CD14-positive monocyte (primary cell): ENCODE data around the gene IL12A. TPM values are rescaled to one million over a fixed set of nuclear protein-coding genes. Genes with fewer than 3 reads are reported as not detected.
A peak's percentile ranks its signal among the peaks of the same experiment; 100 is the strongest.

Source experiments
- DNase-seq, 3 donors: peaks; one replicate each; pipeline ENCODE4 v3.0.0-alpha.2; 2011 to 2022
- H2AFZ ChIP-seq: 2 replicates; pipeline ENCODE4 v1.6.0; 2012; ENCODE audit warnings: mild to moderate bottlenecking, low read depth, low read length, inconsistent platforms; ENCODE audit not compliant: insufficient read depth, poor library complexity, severe bottlenecking
- H3K27ac ChIP-seq, 2 donors: 1 replicate in 1 of 2; 2 replicates in 1 of 2; pipeline ENCODE4 v1.5.1; 2012 to 2013; ENCODE audit warnings: low read length in 2 of 2, control low read depth in 1 of 2, inconsistent platforms in 1 of 2, low read depth in 1 of 2, mild to moderate bottlenecking in 1 of 2
- H3K27me3 ChIP-seq, 2 donors: one replicate each; pipeline versions ENCODE4 v1.6.0 to v1.6.1; 2011 to 2013; ENCODE audit warnings: low read length in 2 of 2; ENCODE audit not compliant: control insufficient read depth in 2 of 2, insufficient read depth in 2 of 2
- H3K36me3 ChIP-seq, 2 donors: replicated peaks in 1 of 2; 1 replicate in 1 of 2; 2 replicates in 1 of 2; pipeline versions ENCODE4 v1.5.1 to v1.6.1; 2012 to 2013; ENCODE audit warnings: low read length in 2 of 2, control low read depth in 1 of 2, inconsistent platforms in 1 of 2, mild to moderate bottlenecking in 1 of 2; ENCODE audit not compliant: insufficient read depth in 2 of 2, control insufficient read depth in 1 of 2
- H3K4me1 ChIP-seq, 2 donors: 1 replicate in 1 of 2; 2 replicates in 1 of 2; pipeline versions ENCODE4 v1.5.1 to v1.6.1; 2012 to 2013; ENCODE audit warnings: low read length in 2 of 2, control low read depth in 1 of 2, inconsistent platforms in 1 of 2, mild to moderate bottlenecking in 1 of 2, moderate library complexity in 1 of 2; ENCODE audit not compliant: insufficient read depth in 2 of 2, control insufficient read depth in 1 of 2
- H3K4me2 ChIP-seq: replicated peaks from 2 replicates; pipeline ENCODE3; 2012; ENCODE audit warnings: low read length, moderate library complexity, mild to moderate bottlenecking; ENCODE audit not compliant: poor library complexity, severe bottlenecking; ENCODE audit errors: extremely low read depth
- H3K4me3 ChIP-seq, 3 experiments: fragments of 200-600 bp in 1 of 3; sonication (generic) in 1 of 3; replicated peaks in 1 of 3; 1 replicate in 2 of 3; 2 replicates in 1 of 3; pipeline ENCODE4 v1.5.1; 2011 to 2013; ENCODE audit warnings: low read length in 3 of 3, mild to moderate bottlenecking in 3 of 3, control low read depth in 2 of 3, low read depth in 2 of 3, inconsistent platforms in 1 of 3, moderate library complexity in 1 of 3
- H3K79me2 ChIP-seq: 2 replicates; pipeline ENCODE4 v1.6.0; 2012; ENCODE audit warnings: mild to moderate bottlenecking, control low read depth, inconsistent platforms, low read length, moderate library complexity; ENCODE audit not compliant: insufficient read depth
- H3K9ac ChIP-seq: 2 replicates; pipeline ENCODE4 v1.6.0; 2017; ENCODE audit warnings: low read length, mild to moderate bottlenecking; ENCODE audit not compliant: insufficient read depth, poor library complexity, severe bottlenecking
- H3K9me3 ChIP-seq, 2 donors: replicated peaks in 1 of 2; 1 replicate in 1 of 2; 2 replicates in 1 of 2; pipeline versions ENCODE4 v1.5.1 to v1.6.1; 2012 to 2013; ENCODE audit warnings: low read length in 2 of 2, control low read depth in 1 of 2; ENCODE audit not compliant: control insufficient read depth in 1 of 2, insufficient read depth in 1 of 2
- H4K20me1 ChIP-seq: 2 replicates; pipeline ENCODE4 v1.6.0; 2012; ENCODE audit warnings: mild to moderate bottlenecking, low read length, control low read depth, moderate library complexity; ENCODE audit not compliant: insufficient read depth
- H3K27ac Mint-ChIP-seq, 7 donors: one replicate each; pipeline ENCODE4 v1.8.0; 2020; ENCODE audit warnings: mild to moderate bottlenecking in 7 of 7, mixed read lengths in 7 of 7, moderate library complexity in 6 of 7, inconsistent platforms in 2 of 7
- H3K27me3 Mint-ChIP-seq, 3 donors: one replicate each; pipeline ENCODE4 v1.8.0; 2021 to 2022; ENCODE audit warnings: low read depth in 3 of 3, mild to moderate bottlenecking in 3 of 3, mixed read lengths in 3 of 3, moderate library complexity in 3 of 3, inconsistent platforms in 1 of 3
- H3K36me3 Mint-ChIP-seq, 2 donors: one replicate each; pipeline ENCODE4 v1.8.0; 2020; ENCODE audit warnings: mixed read lengths in 2 of 2, inconsistent platforms in 1 of 2, mild to moderate bottlenecking in 1 of 2
- H3K4me1 Mint-ChIP-seq: one replicate; pipeline ENCODE4 v1.8.0; 2020; ENCODE audit warnings: mild to moderate bottlenecking, mixed read lengths
- H3K4me3 Mint-ChIP-seq, 2 donors: one replicate each; pipeline ENCODE4 v1.8.0; 2020; ENCODE audit warnings: mild to moderate bottlenecking in 2 of 2, mixed read lengths in 2 of 2, moderate library complexity in 1 of 2
- H3K9me3 Mint-ChIP-seq, 7 donors: one replicate each; pipeline ENCODE4 v1.8.0; 2020 to 2022; ENCODE audit warnings: mixed read lengths in 7 of 7, mild to moderate bottlenecking in 6 of 7, moderate library complexity in 6 of 7, inconsistent platforms in 2 of 7
- CTCF ChIP-seq: fragments of 200-600 bp; IDR thresholded peaks from one replicate; pipeline ENCODE4 v1.8.0; 2022; ENCODE audit warnings: antibody characterized with exemption, mild to moderate bottlenecking
- WGBS: methylation state at CpG from one replicate; pipeline ENCODE4 v1.1.5; 2013; ENCODE audit warnings: missing lambda C conversion rate; ENCODE audit not compliant: insufficient coverage; 5-methylcytosine and 5-hydroxymethylcytosine counted together
- intact Hi-C, 2 donors: fragments of 100-400 bp; cut with micrococcal nuclease; formaldehyde crosslinking; loops; one replicate each; pipeline versions ENCODE4 v1.15.0 to v1.15.1; 2023
- polyA plus RNA-seq, 3 donors: library from polyadenylated mRNA; depleted of rRNA in 1 of 3; unstranded in 2 of 3; stranded (reverse) in 1 of 3; fragments of 300-500 nt in 2 of 3; fragments of >200 nt in 1 of 3; fragmentation: Illumina TruSeq in 2 of 3; gene quantifications; 1 replicate in 2 of 3; 2 replicates in 1 of 3; pipeline ENCODE4 v1.2.3, GENCODE V29; 2012 to 2021

The IL12A gene
- polyA plus RNA-seq, 3 donors = 0.24 to 0.67 TPM; not detected in 1

DNA sequence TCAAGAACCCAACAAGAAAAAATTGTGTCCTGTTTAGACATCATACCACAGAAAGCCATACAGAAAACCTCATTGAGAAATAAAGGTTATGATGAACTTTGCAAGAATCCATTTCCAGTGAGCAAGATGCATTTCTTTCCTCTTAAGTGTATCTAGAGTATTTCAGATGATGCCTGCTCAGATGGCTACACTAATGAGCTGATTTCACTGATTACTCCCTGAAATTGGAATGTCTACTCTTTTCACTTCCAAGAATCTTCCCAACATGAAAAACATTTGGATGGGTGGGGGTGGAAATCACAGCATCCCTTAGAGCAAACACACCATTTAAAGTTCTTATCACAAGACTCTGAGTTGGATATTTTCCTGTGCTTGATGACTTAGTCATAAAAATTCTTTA lies 41.4 kb upstream of the IL12A start:
- H3K4me1 Mint-ChIP-seq = peaks cover 91% of the 10 kb centered on the region
- H3K4me1 ChIP-seq = peaks cover 92 to 96% of the 10 kb centered on the region in 2 donors

DNA sequence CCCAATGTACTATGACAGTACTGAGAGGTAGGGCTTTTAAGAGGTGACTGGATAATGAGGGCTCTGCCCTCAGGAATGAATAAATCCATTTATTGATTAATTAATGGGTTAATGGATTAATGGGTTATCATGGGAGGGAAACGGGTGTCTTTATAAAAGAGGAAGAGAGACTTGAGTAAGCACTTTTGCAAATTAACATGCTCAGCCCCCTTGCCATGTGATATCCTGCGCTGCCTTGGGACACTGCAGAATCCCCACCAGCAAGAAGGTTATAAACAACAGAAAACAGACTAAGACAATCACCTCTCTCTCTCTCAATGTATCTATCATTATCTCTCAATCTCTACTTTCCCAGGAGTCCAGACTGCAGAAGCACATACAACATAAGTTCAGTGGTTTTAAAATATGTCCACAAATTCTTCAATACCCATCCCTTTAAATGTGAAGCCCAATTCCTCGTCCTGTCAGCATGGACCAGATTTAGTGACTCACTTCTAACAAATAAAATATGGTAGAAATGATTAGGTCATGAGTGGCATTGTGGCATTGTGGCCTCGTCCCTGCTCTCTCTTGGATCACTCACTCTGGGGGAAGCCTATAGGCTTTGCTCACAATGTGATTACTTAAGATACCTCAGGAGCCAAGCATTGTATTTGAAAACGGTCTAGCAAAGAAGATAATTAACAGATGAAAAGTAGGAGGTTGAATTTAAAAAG lies 40.0 kb upstream of the IL12A start:
- Histone ChIP-seq H3K4me2 (peak overlapping the region; percentile 50), H3K9ac (no peak overlapping the region), H3K36me3 (no peaks in the 10 kb centered on the region), H3K79me2 (no peaks in the 10 kb centered on the region), H3K4me3 (peak overlapping the region in 1 of 3 experiments; percentile 22), H3K27me3 (no peaks in the 10 kb centered on the region), H3K9me3 (no peaks in the 10 kb centered on the region), H2AFZ (peak overlapping the region; percentile 21), H3K4me1 (peaks cover 94 to 96% of the 10 kb centered on the region in 2 donors), H4K20me1 (no peaks in the 10 kb centered on the region), H3K27ac (peak overlapping the region in 1 of 2 donors; percentile 42)
- peak overlapping the region in 1 of 2 donors; percentile 67 for H3K4me3 Mint-ChIP-seq
- intact Hi-C loops = no loop called here
- 0% methylated on average over 2 of the region's 5 CpGs for WGBS
- no peaks in the 10 kb centered on the region for H3K9me3 Mint-ChIP-seq
- H3K27ac Mint-ChIP-seq = peak overlapping the region; percentile 1 to 85 (median 58)
- peaks cover 89% of the 10 kb centered on the region for H3K4me1 Mint-ChIP-seq
- peaks cover 0 to 2% (median 0%) of the 10 kb centered on the region in 3 donors for H3K27me3 Mint-ChIP-seq
- TF ChIP-seq CTCF = no peak
- no peaks in the 10 kb centered on the region for H3K36me3 Mint-ChIP-seq
- peak; percentile 20 to 53 (median 33) for DNase-seq

More for the DNA sequence above, 41.4 kb upstream of the IL12A start:
- Histone ChIP-seq H2AFZ (no peak overlapping the region), H3K36me3 (no peaks in the 10 kb centered on the region), H3K27me3 (no peaks in the 10 kb centered on the region), H3K4me3 (no peak overlapping the region), H3K4me2 (no peak overlapping the region), H3K9me3 (no peaks in the 10 kb centered on the region), H3K9ac (no peak overlapping the region), H3K79me2 (no peaks in the 10 kb centered on the region), H4K20me1 (no peaks in the 10 kb centered on the region), H3K27ac (no peak overlapping the region)
- no peak for TF ChIP-seq CTCF
- DNase-seq = no peak
- H3K27ac Mint-ChIP-seq = no peak overlapping the region
- peaks cover 0 to 2% (median 0%) of the 10 kb centered on the region in 3 donors for H3K27me3 Mint-ChIP-seq
- H3K4me3 Mint-ChIP-seq = no peak overlapping the region
- no peaks in the 10 kb centered on the region for H3K9me3 Mint-ChIP-seq
- H3K36me3 Mint-ChIP-seq = no peaks in the 10 kb centered on the region
- intact Hi-C loops = no loop called here
